HepG2 (cell line): ENCODE data around the gene DPH7. TPM values are rescaled to one million over a fixed set of nuclear protein-coding genes. Genes with fewer than 3 reads are reported as not detected.

Experiments used
- ARID2 ChIP-seq: sonication (generic); formaldehyde crosslinking; IDR thresholded peaks from 2 replicates; pipeline ENCODE4 v1.8.1; 2022; ENCODE audit warnings: mild to moderate bottlenecking, missing genetic modification reagents, borderline replicate concordance
- CCDC6 ChIP-seq: sonication (generic); formaldehyde crosslinking; IDR thresholded peaks from 2 replicates; pipeline ENCODE4 v1.8.1; 2022; ENCODE audit warnings: mild to moderate bottlenecking, missing genetic modification reagents, moderate library complexity
- HDAC6 ChIP-seq: fragments of 200-600 bp; sonication (generic); IDR thresholded peaks from 2 replicates; pipeline ENCODE4 v1.7.0; 2017; ENCODE audit warnings: mild to moderate bottlenecking, antibody characterized with exemption, low read length, low read depth
- KDM2A ChIP-seq: sonication (generic); formaldehyde crosslinking; IDR thresholded peaks from 2 replicates; pipeline ENCODE4 v1.4.0; 2020; ENCODE audit warnings: low read depth, missing genetic modification reagents, borderline replicate concordance
- MEIS2 ChIP-seq: sonication (generic); formaldehyde crosslinking; IDR thresholded peaks from 2 replicates; pipeline ENCODE4 v1.9.0; 2021; ENCODE audit warnings: mild to moderate bottlenecking, missing genetic modification reagents
- NRL ChIP-seq: sonication (generic); formaldehyde crosslinking; IDR thresholded peaks from 2 replicates; pipeline ENCODE4 v1.5.0; 2020; ENCODE audit warnings: missing genetic modification reagents, mild to moderate bottlenecking, moderate library complexity, borderline replicate concordance
- SIN3A ChIP-seq: IDR thresholded peaks from 2 replicates; pipeline ENCODE4 v1.6.1; 2011; ENCODE audit warnings: low read depth, mild to moderate bottlenecking, control low read depth, low read length, borderline replicate concordance
- SOX6 ChIP-seq, 2 experiments: fragments of 450-650 bp in 1 of 2; sonication (generic) in 1 of 2; formaldehyde crosslinking in 1 of 2; IDR thresholded peaks; 2 replicates each; pipeline versions ENCODE4 v1.4.0 to v1.6.1; 2017 to 2020; ENCODE audit warnings: antibody characterized with exemption in 1 of 2, mild to moderate bottlenecking in 1 of 2, missing genetic modification reagents in 1 of 2
- THAP11 ChIP-seq: IDR thresholded peaks from 2 replicates; pipeline ENCODE4 v1.6.1; 2016; ENCODE audit warnings: missing biosample characterization, missing genetic modification reagents
- TRIM24 ChIP-seq: sonication (generic); formaldehyde crosslinking; IDR thresholded peaks from 2 replicates; pipeline ENCODE4 v1.8.0; 2022; ENCODE audit warnings: mild to moderate bottlenecking, missing genetic modification reagents
- ZNF235 ChIP-seq: sonication (generic); formaldehyde crosslinking; IDR thresholded peaks from 2 replicates; pipeline ENCODE4 v1.8.1; 2023; ENCODE audit warnings: mild to moderate bottlenecking, missing genetic modification reagents, borderline replicate concordance
- polyA plus RNA-seq, 8 experiments: library from polyadenylated mRNA; depleted of rRNA in 3 of 8; stranded (reverse) in 7 of 8; unstranded in 1 of 8; fragments of >200 nt; fragmentation: Illumina TruSeq in 4 of 8; extraction: Trizol in 4 of 8; gene quantifications; 2 replicates each; pipeline versions ENCODE4 v1.2.1 to v1.2.3, GENCODE V29; 2011 to 2016; ENCODE audit warnings: low read depth in 4 of 8, missing spikeins in 1 of 8, mixed read lengths in 1 of 8; ENCODE audit not compliant: insufficient read depth in 1 of 8
- total RNA-seq, 5 experiments: library from RNA; depleted of rRNA; stranded (reverse); fragments of >200 nt; fragmentation: Illumina TruSeq; extraction: Trizol; gene quantifications; 2 replicates each; pipeline ENCODE4 v1.2.3, GENCODE V29; 2016; ENCODE audit warnings: low read depth in 1 of 5
- TF ChIP-seq, protein P1 (sequence below): sonication (generic); formaldehyde crosslinking; IDR thresholded peaks from 2 replicates; pipeline ENCODE4 v1.4.0; 2020; ENCODE audit warnings: missing genetic modification reagents; ENCODE audit errors: not compliant biosample characterization
- TF ChIP-seq, protein P2 (sequence below): IDR thresholded peaks from 2 replicates; pipeline ENCODE4 v1.6.1; 2018; ENCODE audit warnings: missing genetic modification reagents
- TF ChIP-seq, protein P3 (sequence below): sonication (generic); formaldehyde crosslinking; IDR thresholded peaks from 2 replicates; pipeline ENCODE4 v1.4.0; 2020; ENCODE audit warnings: missing genetic modification reagents
- TF ChIP-seq, protein P4 (sequence below): sonication (generic); formaldehyde crosslinking; IDR thresholded peaks from 2 replicates; pipeline ENCODE4 v1.5.0; 2020; ENCODE audit warnings: mild to moderate bottlenecking, missing genetic modification reagents, moderate library complexity
- TF ChIP-seq, protein P5 (sequence below): sonication (generic); formaldehyde crosslinking; IDR thresholded peaks from 2 replicates; pipeline ENCODE4 v1.4.0; 2020; ENCODE audit warnings: missing genetic modification reagents
- TF ChIP-seq, protein P6 (sequence below): sonication (generic); formaldehyde crosslinking; IDR thresholded peaks from 2 replicates; pipeline ENCODE4 v1.4.0; 2020; ENCODE audit warnings: mild to moderate bottlenecking, missing genetic modification reagents

Gene DPH7
- total and polyA plus RNA-seq, 2 of the 13 experiments (the other 11 are each of a cell fraction or from before 2014, with no cell fraction given): 27.6 to 31.6 TPM

DNA sequence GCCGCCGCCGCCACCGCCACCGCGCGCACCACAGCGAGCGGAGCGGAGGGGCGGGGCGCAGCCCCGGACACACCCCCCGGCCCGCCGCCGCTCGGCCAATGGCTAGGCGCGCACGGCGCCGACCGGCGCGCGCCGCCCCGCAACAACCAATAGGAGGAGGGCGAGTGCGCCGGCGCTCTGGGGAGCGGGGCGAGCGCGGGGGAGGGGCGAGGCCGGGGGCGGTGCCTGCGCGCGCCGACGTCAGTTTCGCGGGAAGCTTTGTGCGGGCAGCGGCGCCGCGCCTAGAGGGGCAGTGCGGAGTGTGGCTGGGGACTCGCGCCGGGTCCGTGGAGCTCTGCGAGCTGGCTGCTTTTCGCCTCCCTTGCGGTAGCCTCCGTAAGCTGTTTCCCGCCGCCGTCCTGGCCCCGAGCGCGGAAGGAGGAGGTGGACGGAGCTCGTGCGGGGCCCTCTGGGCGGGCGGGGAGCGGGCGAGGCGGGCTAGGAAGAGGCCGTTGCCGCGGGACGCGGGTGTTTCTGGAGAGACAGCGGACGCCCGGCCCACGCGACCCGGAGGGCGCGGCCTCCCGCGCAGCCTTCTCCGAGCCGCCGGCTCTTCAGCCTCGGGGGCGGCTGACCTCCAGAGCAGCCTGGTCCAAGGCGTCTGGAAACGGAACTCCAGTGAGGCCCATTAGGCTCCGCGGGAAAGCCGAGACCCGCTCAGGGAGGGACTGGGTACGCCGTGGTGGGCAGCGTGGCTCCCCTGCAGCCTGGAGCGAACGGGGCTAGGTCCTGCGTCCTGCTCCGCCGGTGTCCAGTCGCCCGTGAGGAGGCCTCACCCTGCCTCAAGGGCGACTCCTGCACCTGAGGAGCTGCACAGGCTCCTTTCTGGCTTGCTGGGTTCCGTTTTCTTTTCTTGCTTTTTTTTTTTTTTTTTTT, 12.0 kb upstream of the DPH7 start, which contains the start of gene ZMYND19 (continued):
- TF ChIP-seq, protein P1, sequence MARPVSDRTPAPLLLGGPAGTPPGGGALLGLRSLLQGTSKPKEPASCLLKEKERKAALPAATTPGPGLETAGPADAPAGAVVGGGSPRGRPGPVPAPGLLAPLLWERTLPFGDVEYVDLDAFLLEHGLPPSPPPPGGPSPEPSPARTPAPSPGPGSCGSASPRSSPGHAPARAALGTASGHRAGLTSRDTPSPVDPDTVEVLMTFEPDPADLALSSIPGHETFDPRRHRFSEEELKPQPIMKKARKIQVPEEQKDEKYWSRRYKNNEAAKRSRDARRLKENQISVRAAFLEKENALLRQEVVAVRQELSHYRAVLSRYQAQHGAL (CRISPR knock-in tag): no peak
- TF ChIP-seq KDM2A (CRISPR knock-in tag) (no peak; the same call in 1 of the 2 replicates), SIN3A (peak; percentile 94; the same call in 1 of the 2 replicates), MEIS2 (CRISPR knock-in tag) (no peak), SOX6 (IDR thresholded peaks at IDR 0.05) (no peak), SOX6 (CRISPR knock-in tag; IDR thresholded peaks at IDR 0.05) (0 out of 2 replicates have a peak, but pooled peaks have one; percentile 13), THAP11 (CRISPR knock-in tag) (peak; percentile 56), NRL (peak; percentile 59; the same call in 1 of the 2 replicates), CCDC6 (CRISPR knock-in tag) (no peak), ZNF235 (peak; percentile 45; the same call in 1 of the 2 replicates), HDAC6 (no peak), ARID2 (no peak), TRIM24 (CRISPR knock-in tag) (no peak)
- TF ChIP-seq, protein P2, sequence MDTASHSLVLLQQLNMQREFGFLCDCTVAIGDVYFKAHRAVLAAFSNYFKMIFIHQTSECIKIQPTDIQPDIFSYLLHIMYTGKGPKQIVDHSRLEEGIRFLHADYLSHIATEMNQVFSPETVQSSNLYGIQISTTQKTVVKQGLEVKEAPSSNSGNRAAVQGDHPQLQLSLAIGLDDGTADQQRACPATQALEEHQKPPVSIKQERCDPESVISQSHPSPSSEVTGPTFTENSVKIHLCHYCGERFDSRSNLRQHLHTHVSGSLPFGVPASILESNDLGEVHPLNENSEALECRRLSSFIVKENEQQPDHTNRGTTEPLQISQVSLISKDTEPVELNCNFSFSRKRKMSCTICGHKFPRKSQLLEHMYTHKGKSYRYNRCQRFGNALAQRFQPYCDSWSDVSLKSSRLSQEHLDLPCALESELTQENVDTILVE (CRISPR knock-in tag): no peak
- TF ChIP-seq, protein P3, sequence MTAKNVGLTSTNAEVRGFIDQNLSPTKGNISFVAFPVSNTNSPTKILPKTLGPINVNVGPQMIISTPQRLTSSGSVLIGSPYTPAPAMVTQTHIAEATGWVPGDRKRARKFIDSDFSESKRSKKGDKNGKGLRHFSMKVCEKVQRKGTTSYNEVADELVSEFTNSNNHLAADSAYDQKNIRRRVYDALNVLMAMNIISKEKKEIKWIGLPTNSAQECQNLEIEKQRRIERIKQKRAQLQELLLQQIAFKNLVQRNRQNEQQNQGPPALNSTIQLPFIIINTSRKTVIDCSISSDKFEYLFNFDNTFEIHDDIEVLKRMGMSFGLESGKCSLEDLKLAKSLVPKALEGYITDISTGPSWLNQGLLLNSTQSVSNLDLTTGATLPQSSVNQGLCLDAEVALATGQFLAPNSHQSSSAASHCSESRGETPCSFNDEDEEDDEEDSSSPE: peak; percentile 91
- TF ChIP-seq, protein P4, sequence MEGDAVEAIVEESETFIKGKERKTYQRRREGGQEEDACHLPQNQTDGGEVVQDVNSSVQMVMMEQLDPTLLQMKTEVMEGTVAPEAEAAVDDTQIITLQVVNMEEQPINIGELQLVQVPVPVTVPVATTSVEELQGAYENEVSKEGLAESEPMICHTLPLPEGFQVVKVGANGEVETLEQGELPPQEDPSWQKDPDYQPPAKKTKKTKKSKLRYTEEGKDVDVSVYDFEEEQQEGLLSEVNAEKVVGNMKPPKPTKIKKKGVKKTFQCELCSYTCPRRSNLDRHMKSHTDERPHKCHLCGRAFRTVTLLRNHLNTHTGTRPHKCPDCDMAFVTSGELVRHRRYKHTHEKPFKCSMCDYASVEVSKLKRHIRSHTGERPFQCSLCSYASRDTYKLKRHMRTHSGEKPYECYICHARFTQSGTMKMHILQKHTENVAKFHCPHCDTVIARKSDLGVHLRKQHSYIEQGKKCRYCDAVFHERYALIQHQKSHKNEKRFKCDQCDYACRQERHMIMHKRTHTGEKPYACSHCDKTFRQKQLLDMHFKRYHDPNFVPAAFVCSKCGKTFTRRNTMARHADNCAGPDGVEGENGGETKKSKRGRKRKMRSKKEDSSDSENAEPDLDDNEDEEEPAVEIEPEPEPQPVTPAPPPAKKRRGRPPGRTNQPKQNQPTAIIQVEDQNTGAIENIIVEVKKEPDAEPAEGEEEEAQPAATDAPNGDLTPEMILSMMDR: 0 out of 2 replicates have a peak, but pooled peaks have one; percentile 6
- TF ChIP-seq, protein P5, sequence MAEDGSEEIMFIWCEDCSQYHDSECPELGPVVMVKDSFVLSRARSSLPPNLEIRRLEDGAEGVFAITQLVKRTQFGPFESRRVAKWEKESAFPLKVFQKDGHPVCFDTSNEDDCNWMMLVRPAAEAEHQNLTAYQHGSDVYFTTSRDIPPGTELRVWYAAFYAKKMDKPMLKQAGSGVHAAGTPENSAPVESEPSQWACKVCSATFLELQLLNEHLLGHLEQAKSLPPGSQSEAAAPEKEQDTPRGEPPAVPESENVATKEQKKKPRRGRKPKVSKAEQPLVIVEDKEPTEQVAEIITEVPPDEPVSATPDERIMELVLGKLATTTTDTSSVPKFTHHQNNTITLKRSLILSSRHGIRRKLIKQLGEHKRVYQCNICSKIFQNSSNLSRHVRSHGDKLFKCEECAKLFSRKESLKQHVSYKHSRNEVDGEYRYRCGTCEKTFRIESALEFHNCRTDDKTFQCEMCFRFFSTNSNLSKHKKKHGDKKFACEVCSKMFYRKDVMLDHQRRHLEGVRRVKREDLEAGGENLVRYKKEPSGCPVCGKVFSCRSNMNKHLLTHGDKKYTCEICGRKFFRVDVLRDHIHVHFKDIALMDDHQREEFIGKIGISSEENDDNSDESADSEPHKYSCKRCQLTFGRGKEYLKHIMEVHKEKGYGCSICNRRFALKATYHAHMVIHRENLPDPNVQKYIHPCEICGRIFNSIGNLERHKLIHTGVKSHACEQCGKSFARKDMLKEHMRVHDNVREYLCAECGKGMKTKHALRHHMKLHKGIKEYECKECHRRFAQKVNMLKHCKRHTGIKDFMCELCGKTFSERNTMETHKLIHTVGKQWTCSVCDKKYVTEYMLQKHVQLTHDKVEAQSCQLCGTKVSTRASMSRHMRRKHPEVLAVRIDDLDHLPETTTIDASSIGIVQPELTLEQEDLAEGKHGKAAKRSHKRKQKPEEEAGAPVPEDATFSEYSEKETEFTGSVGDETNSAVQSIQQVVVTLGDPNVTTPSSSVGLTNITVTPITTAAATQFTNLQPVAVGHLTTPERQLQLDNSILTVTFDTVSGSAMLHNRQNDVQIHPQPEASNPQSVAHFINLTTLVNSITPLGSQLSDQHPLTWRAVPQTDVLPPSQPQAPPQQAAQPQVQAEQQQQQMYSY (CRISPR knock-in tag): no peak
- TF ChIP-seq, protein P6, sequence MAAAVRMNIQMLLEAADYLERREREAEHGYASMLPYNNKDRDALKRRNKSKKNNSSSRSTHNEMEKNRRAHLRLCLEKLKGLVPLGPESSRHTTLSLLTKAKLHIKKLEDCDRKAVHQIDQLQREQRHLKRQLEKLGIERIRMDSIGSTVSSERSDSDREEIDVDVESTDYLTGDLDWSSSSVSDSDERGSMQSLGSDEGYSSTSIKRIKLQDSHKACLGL (CRISPR knock-in tag): peak; percentile 70
